HEK293 (cell line): ENCODE data around the gene ADAMTSL2.

Experiments used
- CTCF ChIA-PET: fragments of 350-600 bp; formaldehyde crosslinking; extraction: SDS; loops from one replicate; lab custom pipeline; 2021; ENCODE audit warnings: antibody characterized with exemption; lab: Yijun Ruan, JAX
- POLR2A ChIA-PET: fragments of 300-600 bp; formaldehyde crosslinking; extraction: SDS; loops from one replicate; lab custom pipeline; 2020; ENCODE audit warnings: antibody characterized with exemption, inconsistent platforms; lab: Yijun Ruan, JAX
- H3K27ac ChIP-seq: fragments of 200-500 bp; sonication (Bioruptor generic); 2 replicates; pipeline ENCODE4 v1.5.1; 2014; ENCODE audit warnings: low read depth, low read length, control low read depth, inconsistent platforms; ENCODE audit errors: extremely low read depth
- H3K36me3 ChIP-seq, 2 experiments: fragments of 200-500 bp in 1 of 2; sonication (Bioruptor generic) in 1 of 2; 1 replicate in 1 of 2; 2 replicates in 1 of 2; pipeline ENCODE4 v1.5.1; 2014 to 2017; ENCODE audit warnings: inconsistent platforms in 2 of 2, low read length in 2 of 2; ENCODE audit not compliant: control insufficient read depth in 2 of 2, insufficient read depth in 1 of 2
- H3K4me1 ChIP-seq: fragments of 200-500 bp; sonication (Bioruptor generic); 2 replicates; pipeline ENCODE4 v1.5.1; 2014; ENCODE audit warnings: mild to moderate bottlenecking, low read length, inconsistent platforms; ENCODE audit not compliant: control insufficient read depth, insufficient read depth
- H3K4me3 ChIP-seq: 2 replicates; pipeline ENCODE4 v1.5.1; 2011; ENCODE audit warnings: low read depth, mild to moderate bottlenecking, control low read depth, low read length, moderate library complexity
- H3K9me3 ChIP-seq: fragments of 200-500 bp; sonication (Bioruptor generic); 2 replicates; pipeline ENCODE4 v1.5.1; 2014; ENCODE audit warnings: low read depth, low read length, inconsistent platforms; ENCODE audit not compliant: control insufficient read depth, insufficient read depth
- AEBP2 ChIP-seq: fragments of 450-650 bp; formaldehyde crosslinking; IDR thresholded peaks from 2 replicates; pipeline ENCODE4 v1.5.1; 2016; ENCODE audit warnings: missing biosample characterization, missing genetic modification characterization, borderline replicate concordance
- BCL6B ChIP-seq: fragments of 450-650 bp; formaldehyde crosslinking; IDR thresholded peaks from 2 replicates; pipeline ENCODE4 v1.5.1; 2017; ENCODE audit warnings: missing biosample characterization, missing genetic modification characterization
- EGR2 ChIP-seq: fragments of 450-650 bp; formaldehyde crosslinking; IDR thresholded peaks from 2 replicates; pipeline ENCODE4 v1.5.1; 2016; ENCODE audit warnings: low read depth, missing biosample characterization, missing genetic modification characterization
- HOXA7 ChIP-seq: sonication (generic); formaldehyde crosslinking; IDR thresholded peaks from 2 replicates; pipeline ENCODE4 v1.8.1; 2022; ENCODE audit warnings: missing genetic modification reagents, borderline replicate concordance
- SALL2 ChIP-seq: fragments of 450-650 bp; formaldehyde crosslinking; IDR thresholded peaks from 2 replicates; pipeline ENCODE4 v1.5.0; 2017; ENCODE audit warnings: missing biosample characterization, mild to moderate bottlenecking, missing genetic modification characterization, borderline replicate concordance
- SCRT1 ChIP-seq: fragments of 450-650 bp; formaldehyde crosslinking; IDR thresholded peaks from 2 replicates; pipeline ENCODE4 v1.5.1; 2016; ENCODE audit warnings: missing biosample characterization, missing genetic modification characterization, borderline replicate concordance
- ZBTB44 ChIP-seq: fragments of 450-650 bp; IDR thresholded peaks from 2 replicates; pipeline ENCODE4 v1.5.1; 2018; ENCODE audit warnings: missing biosample characterization, mild to moderate bottlenecking, missing genetic modification characterization
- ZFHX2 ChIP-seq: fragments of 450-650 bp; formaldehyde crosslinking; conservative IDR thresholded peaks from 2 replicates; pipeline ENCODE4 v1.5.1; 2016; ENCODE audit warnings: missing biosample characterization, missing genetic modification characterization
- ZIC2 ChIP-seq: fragments of 450-650 bp; formaldehyde crosslinking; IDR thresholded peaks from 2 replicates; pipeline ENCODE4 v1.5.1; 2016; ENCODE audit warnings: missing biosample characterization, missing genetic modification characterization
- ZNF114 ChIP-seq: fragments of 450-650 bp; formaldehyde crosslinking; IDR thresholded peaks from 2 replicates; pipeline ENCODE4 v1.5.0; 2017; ENCODE audit warnings: missing biosample characterization, missing genetic modification characterization
- ZNF133 ChIP-seq: fragments of 450-650 bp; formaldehyde crosslinking; IDR thresholded peaks from 2 replicates; pipeline ENCODE4 v1.5.1; 2016; ENCODE audit warnings: missing biosample characterization, missing genetic modification characterization
- ZNF146 ChIP-seq: fragments of 450-650 bp; formaldehyde crosslinking; IDR thresholded peaks from 2 replicates; pipeline ENCODE4 v1.5.1; 2016; ENCODE audit warnings: missing biosample characterization, missing genetic modification characterization
- ZNF354C ChIP-seq: fragments of 450-650 bp; formaldehyde crosslinking; IDR thresholded peaks from 2 replicates; pipeline ENCODE4 v1.5.1; 2016; ENCODE audit warnings: missing biosample characterization, missing genetic modification characterization, low read depth, borderline replicate concordance
- ZNF404 ChIP-seq: fragments of 450-650 bp; formaldehyde crosslinking; IDR thresholded peaks from 2 replicates; pipeline ENCODE4 v1.5.1; 2017; ENCODE audit warnings: missing biosample characterization, missing genetic modification characterization
- ZNF473 ChIP-seq: fragments of 450-650 bp; formaldehyde crosslinking; IDR thresholded peaks from 2 replicates; pipeline ENCODE4 v1.5.1; 2017; ENCODE audit warnings: missing biosample characterization, missing genetic modification characterization
- ZNF707 ChIP-seq: fragments of 450-650 bp; formaldehyde crosslinking; IDR thresholded peaks from 2 replicates; pipeline ENCODE4 v1.5.1; 2016; ENCODE audit warnings: missing biosample characterization, missing genetic modification characterization
- ZNF776 ChIP-seq: fragments of 450-650 bp; formaldehyde crosslinking; IDR thresholded peaks from 2 replicates; pipeline ENCODE4 v1.5.0; 2017; ENCODE audit warnings: missing biosample characterization, missing genetic modification characterization, borderline replicate concordance
- ZNF777 ChIP-seq: fragments of 450-650 bp; formaldehyde crosslinking; IDR thresholded peaks from 2 replicates; pipeline ENCODE4 v1.5.1; 2017; ENCODE audit warnings: missing biosample characterization, missing genetic modification characterization, borderline replicate concordance
- ZSCAN4 ChIP-seq: fragments of 450-650 bp; formaldehyde crosslinking; IDR thresholded peaks from 2 replicates; pipeline ENCODE4 v1.5.1; 2017; ENCODE audit warnings: missing biosample characterization, missing genetic modification characterization

The ADAMTSL2 gene

GRCh38 chr9:133493845-133494540 lies 40.5 kb upstream of the ADAMTSL2 start:
- POLR2A ChIA-PET, result no interaction called here
- TF ChIP-seq BCL6B, result no peak
- no peak for TF ChIP-seq HOXA7 (CRISPR knock-in tag)
- no peak for TF ChIP-seq ZNF114 (tag by site-specific recombination)
- TF ChIP-seq ZFHX2, result peak; percentile 79
- no peak for TF ChIP-seq ZNF354C (tag by site-specific recombination)
- TF ChIP-seq ZBTB44, result no peak
- peak; percentile 81 for TF ChIP-seq EGR2
- no peaks in the 10 kb centered on the region for H3K4me1 ChIP-seq
- H3K36me3 ChIP-seq, result no peaks in the 10 kb centered on the region
- CTCF ChIA-PET, result interaction anchor here (0.6 to 2.6 kb wide), 5 partner anchors 8 to 558 kb away, joined by 3 to 36 read pairs (median 3); no protein-coding TSS in a partner anchor
- no peaks in the 10 kb centered on the region for H3K9me3 ChIP-seq
- H3K4me3 ChIP-seq, result no peak overlapping the region
- no peak overlapping the region for H3K27ac ChIP-seq

- Histone ChIP-seq H3K9me3 (no peaks in the 10 kb centered on the region), H3K4me3 (no peak overlapping the region), H3K4me1 (no peaks in the 10 kb centered on the region), H3K36me3 (no peaks in the 10 kb centered on the region), H3K27ac (no peak overlapping the region)
- POLR2A ChIA-PET, result interaction anchor here (1.2 kb wide), 1 partner anchor 45 kb away, joined by 3 read pairs; no protein-coding TSS in a partner anchor
- TF ChIP-seq SCRT1 (tag by site-specific recombination), result no peak
- peak; percentile 83 for TF ChIP-seq ZIC2
- CTCF ChIA-PET, result interaction anchor here (0.6 to 2.6 kb wide), 3 partner anchors 9 to 142 kb away, joined by 3 to 36 read pairs (median 3); no protein-coding TSS in a partner anchor
Observed at GRCh38 chr9:133494636-133495326, 39.7 kb upstream of the ADAMTSL2 start.

GRCh38 chr9:133495327-133496293 lies 38.9 kb upstream of the ADAMTSL2 start:
- TF ChIP-seq ZNF133 (tag by site-specific recombination) (peak; percentile 29; the same call in 1 of the 2 replicates), ZNF404 (tag by site-specific recombination) (no peak), ZNF146 (tag by site-specific recombination) (0 out of 2 replicates have a peak, but pooled peaks have one; percentile 4), ZNF707 (tag by site-specific recombination) (no peak), AEBP2 (tag by site-specific recombination) (peak; percentile 58; the same call in 1 of the 2 replicates), SALL2 (peak; percentile 47; the same call in 1 of the 2 replicates), ZNF473 (no peak), ZNF776 (tag by site-specific recombination) (0 out of 2 replicates have a peak, but pooled peaks have one; percentile 6), ZSCAN4 (tag by site-specific recombination) (peak; percentile 99), ZNF777 (tag by site-specific recombination) (0 out of 2 replicates have a peak, but pooled peaks have one; percentile 8)
- ChIA-PET CTCF (interaction anchor here (0.7 to 2.6 kb wide), 4 partner anchors 9 to 256 kb away, joined by 3 to 36 read pairs (median 4); no protein-coding TSS in a partner anchor), POLR2A (interaction anchor here (1.2 kb wide), 1 partner anchor 44 kb away, joined by 3 read pairs; no protein-coding TSS in a partner anchor)
- Histone ChIP-seq H3K27ac (no peak overlapping the region), H3K36me3 (no peaks in the 10 kb centered on the region), H3K4me1 (no peaks in the 10 kb centered on the region), H3K4me3 (no peak overlapping the region), H3K9me3 (no peaks in the 10 kb centered on the region)
